T-helper 2 cell treated with Interferon-gamma antibody and Interleukin-4, amounts not matched to agents 100 ng/mL and 5 ng/mL, for 36 hours (primary cell): Measurements from ENCODE around the gene SERPINB6. TPM values are rescaled to one million over a fixed set of nuclear protein-coding genes. Genes with fewer than 3 reads are reported as not detected.

Source experiments
- intact Hi-C: fragments of 100-400 bp; cut with micrococcal nuclease; formaldehyde crosslinking; loops from one replicate; pipeline ENCODE4 v1.15.1; 2023
- total RNA-seq: library from RNA; stranded (reverse); gene quantifications from 2 replicates; pipeline ENCODE4 v1.2.3, GENCODE V29; 2022

The SERPINB6 gene
- total RNA-seq, 1 donor from 2014 or later: 31.8 TPM

GRCh38 chr6:2999618-3000557, 28.5 kb upstream of the SERPINB6 start, which contains the start of gene NQO2:
NQO2 (plus strand) TSS chr6:2999894; CDS start chr6:3006553, 6,659 bp downstream.
- intact Hi-C loops: loop anchor here (1.0 to 10.0 kb wide), 9 partner anchors 11 to 1135 kb away; partner anchors contain the start of genes BPHL, ECI2, RIPK1 and TUBB2A

GRCh38 chr6:2998998-2999617, 27.7 kb upstream of the SERPINB6 start:
- intact Hi-C loops: loop anchor here (1.0 to 10.0 kb wide), 9 partner anchors 10 to 1136 kb away; partner anchors contain the start of genes BPHL, ECI2, RIPK1 and TUBB2A

GRCh38 chr6:2998249-2998997, 27.1 kb upstream of the SERPINB6 start:
- intact Hi-C loops: loop anchor here (2.0 to 10.0 kb wide), 3 partner anchors 158 to 1136 kb away; partner anchors contain the start of genes ECI2 and TUBB2A

- intact Hi-C loops: loop anchor here (10.0 kb wide), 1 partner anchor 1141 kb away; the partner anchor contains the start of gene ECI2
Measured at GRCh38 chr6:2993755-2994317, 22.5 kb upstream of the SERPINB6 start.

- intact Hi-C loops: loop anchor here (10.0 kb wide), 1 partner anchor 1142 kb away; the partner anchor contains the start of gene ECI2
Measured at GRCh38 chr6:2992330-2992979, 21.1 kb upstream of the SERPINB6 start.

GRCh38 chr6:2990932-2991506, 19.7 kb upstream of the SERPINB6 start:
- intact Hi-C loops: loop anchor here (2.0 to 10.0 kb wide), 2 partner anchors 128 to 1144 kb away; partner anchors contain the start of genes BPHL and ECI2

GRCh38 chr6:2990248-2990931, 19.0 kb upstream of the SERPINB6 start:
- intact Hi-C loops: loop anchor here (2.0 to 10.0 kb wide), 2 partner anchors 128 to 1144 kb away; partner anchors contain the start of genes BPHL and ECI2

GRCh38 chr6:2989332-2990247, 18.2 kb upstream of the SERPINB6 start:
- intact Hi-C loops: loop anchor here (1.0 to 10.0 kb wide), 11 partner anchors 10 to 1145 kb away; partner anchors contain the start of genes BPHL, ECI2, NQO2 and SERPINB6

- intact Hi-C loops: loop anchor here (1.0 kb wide), 9 partner anchors 11 to 223 kb away; partner anchors contain the start of genes NQO2, SERPINB6 and WRNIP1
Measured at GRCh38 chr6:2988426-2989331, 17.3 kb upstream of the SERPINB6 start.

- intact Hi-C loops: no loop called here
Measured at GRCh38 chr6:2988094-2988425, 16.7 kb upstream of the SERPINB6 start.

GRCh38 chr6:2986722-2987221, 15.4 kb upstream of the SERPINB6 start:
- intact Hi-C loops: no loop called here

- intact Hi-C loops: no loop called here
Measured at GRCh38 chr6:2984738-2985406, 13.5 kb upstream of the SERPINB6 start.

GRCh38 chr6:2982426-2983117, 11.2 kb upstream of the SERPINB6 start:
- intact Hi-C loops: no loop called here

- intact Hi-C loops: no loop called here
Measured at GRCh38 chr6:2980465-2980855, 9.1 kb upstream of the SERPINB6 start.

GRCh38 chr6:2979819-2980464, 8.6 kb upstream of the SERPINB6 start:
- intact Hi-C loops: no loop called here
